ENCODE results near the gene B4GAT1. TPM values are rescaled to one million over a fixed set of nuclear protein-coding genes. Genes with fewer than 3 reads are reported as not detected.

B4GAT1 gene
- total RNA-seq, 1 donor from 2014 or later, result 31.9 TPM

GRCh38 chr11:66327171-66328030, 20.0 kb downstream of the B4GAT1 start:
- Mint-ChIP-seq H3K27ac (peak overlapping the region; percentile 46), H3K36me3 (no peaks in the 10 kb centered on the region)
- DNase-seq (ENCODE audit: extremely low spot score, unreplicated experiment), result no peak

GRCh38 chr11:66326261-66327111, 20.9 kb downstream of the B4GAT1 start:
- no peak for TF ChIP-seq CTCF (conservative IDR thresholded peaks at IDR 0.05)
- no peak overlapping the region for H3K4me3 Mint-ChIP-seq
- H3K27me3 Mint-ChIP-seq, result no peaks in the 10 kb centered on the region
- H3K36me3 Mint-ChIP-seq, result no peaks in the 10 kb centered on the region
- H3K27ac Mint-ChIP-seq, result no peak overlapping the region
- no peak for DNase-seq (ENCODE audit: extremely low spot score, unreplicated experiment)
- no peaks in the 10 kb centered on the region for H3K9me3 Mint-ChIP-seq
- H3K4me1 Mint-ChIP-seq (ENCODE audit: unreplicated experiment), result peaks cover 32% of the 10 kb centered on the region

More at GRCh38 chr11:66327171-66328030, 20.0 kb downstream of the B4GAT1 start:
- H3K9me3 Mint-ChIP-seq, result no peaks in the 10 kb centered on the region
- peak overlapping the region; percentile 2 for H3K4me3 Mint-ChIP-seq
- peaks cover 32% of the 10 kb centered on the region for H3K4me1 Mint-ChIP-seq (ENCODE audit: unreplicated experiment)
- TF ChIP-seq CTCF (conservative IDR thresholded peaks at IDR 0.05), result no peak
- no peaks in the 10 kb centered on the region for H3K27me3 Mint-ChIP-seq

- TF ChIP-seq CTCF (conservative IDR thresholded peaks at IDR 0.05), result no peak
- no peaks in the 10 kb centered on the region for H3K36me3 Mint-ChIP-seq
Observed at GRCh38 chr11:66325263-66325671, 22.2 kb downstream of the B4GAT1 start.

GRCh38 chr11:66324664-66325063, 22.8 kb downstream of the B4GAT1 start:
- DNase-seq (ENCODE audit: extremely low spot score, unreplicated experiment), result no peak
- Mint-ChIP-seq H3K27ac (peak overlapping the region; percentile 23), H3K4me3 (no peak overlapping the region), H3K4me1 (ENCODE audit: unreplicated experiment) (peaks cover 28% of the 10 kb centered on the region), H3K36me3 (no peaks in the 10 kb centered on the region), H3K27me3 (no peaks in the 10 kb centered on the region), H3K9me3 (peaks cover 6% of the 10 kb centered on the region)
- no peak for TF ChIP-seq CTCF (conservative IDR thresholded peaks at IDR 0.05)

More at GRCh38 chr11:66325263-66325671, 22.2 kb downstream of the B4GAT1 start:
- peaks cover under 1% of the 10 kb centered on the region for H3K9me3 Mint-ChIP-seq
- no peak for DNase-seq (ENCODE audit: extremely low spot score, unreplicated experiment)
- H3K4me1 Mint-ChIP-seq (ENCODE audit: unreplicated experiment), result peaks cover 32% of the 10 kb centered on the region
- no peak overlapping the region for H3K4me3 Mint-ChIP-seq
- H3K27ac Mint-ChIP-seq, result no peak overlapping the region
- H3K27me3 Mint-ChIP-seq, result no peaks in the 10 kb centered on the region

GRCh38 chr11:66323684-66324083, 23.7 kb downstream of the B4GAT1 start:
- TF ChIP-seq CTCF (conservative IDR thresholded peaks at IDR 0.05), result no peak
- Mint-ChIP-seq H3K9me3 (peaks cover 6% of the 10 kb centered on the region), H3K36me3 (no peaks in the 10 kb centered on the region), H3K4me3 (no peak overlapping the region), H3K27me3 (no peaks in the 10 kb centered on the region), H3K27ac (no peak overlapping the region), H3K4me1 (ENCODE audit: unreplicated experiment) (peaks cover 33% of the 10 kb centered on the region)
- no peak for DNase-seq (ENCODE audit: extremely low spot score, unreplicated experiment)

Measured in type B pancreatic cell (in vitro differentiated cells).